SJCRH30 (cell line): Measurements from ENCODE around the gene ACVR2A. TPM values are rescaled to one million over a fixed set of nuclear protein-coding genes. Genes with fewer than 3 reads are reported as not detected.

Experiments used
- DNase-seq, 2 experiments: peaks; one replicate each; pipeline ENCODE4 v3.0.0-alpha.2; 2015 to 2020
- H3K27ac ChIP-seq: fragments of 250-450 bp; sonication (Bioruptor Pico); 2 replicates; pipeline ENCODE4 v1.5.1; 2020; ENCODE audit warnings: mild to moderate bottlenecking, moderate library complexity
- H3K27me3 ChIP-seq: fragments of 250-450 bp; sonication (Bioruptor Pico); 2 replicates; pipeline ENCODE4 v1.5.1; 2020; ENCODE audit warnings: mild to moderate bottlenecking, moderate library complexity
- H3K36me3 ChIP-seq: fragments of 250-450 bp; sonication (Bioruptor Pico); 2 replicates; pipeline ENCODE4 v1.5.1; 2020; ENCODE audit warnings: mild to moderate bottlenecking, moderate library complexity
- H3K4me1 ChIP-seq: fragments of 250-450 bp; sonication (Bioruptor Pico); 2 replicates; pipeline ENCODE4 v1.5.1; 2020; ENCODE audit warnings: mild to moderate bottlenecking, moderate library complexity
- H3K4me3 ChIP-seq: fragments of 250-450 bp; sonication (Bioruptor Pico); 2 replicates; pipeline ENCODE4 v1.5.1; 2020; ENCODE audit warnings: mild to moderate bottlenecking, moderate library complexity
- H3K9me3 ChIP-seq: fragments of 250-450 bp; sonication (Bioruptor Pico); replicated peaks from 2 replicates; pipeline ENCODE4 v1.5.1; 2020; ENCODE audit warnings: mild to moderate bottlenecking, moderate library complexity
- total RNA-seq: library from RNA; depleted of rRNA; stranded (reverse); fragments of >200 nt; shearing (Covaris generic); gene quantifications from 2 replicates; pipeline ENCODE4 v1.2.3, GENCODE V29; 2014

The ACVR2A gene
- total RNA-seq, 1 experiment from 2014 or later = 27.0 TPM

- peaks cover 67% of the 10 kb centered on the region for H3K36me3 ChIP-seq
- H3K4me3 ChIP-seq = no peak overlapping the region
- DNase-seq = no peak
- H3K9me3 ChIP-seq = no peaks in the 10 kb centered on the region
- no peak overlapping the region for H3K27ac ChIP-seq
- H3K27me3 ChIP-seq = no peaks in the 10 kb centered on the region
- H3K4me1 ChIP-seq = no peaks in the 10 kb centered on the region
Measured at GRCh38 chr2:147924647-147925046, 79.8 kb downstream of the ACVR2A start.

GRCh38 chr2:147925886-147926285 lies 81.1 kb downstream of the ACVR2A start:
- H3K9me3 ChIP-seq = no peaks in the 10 kb centered on the region
- peaks cover 66% of the 10 kb centered on the region for H3K36me3 ChIP-seq
- no peak for DNase-seq
- H3K4me3 ChIP-seq = no peak overlapping the region
- no peak overlapping the region for H3K27ac ChIP-seq
- H3K27me3 ChIP-seq = no peaks in the 10 kb centered on the region
- no peaks in the 10 kb centered on the region for H3K4me1 ChIP-seq

- H3K9me3 ChIP-seq = no peaks in the 10 kb centered on the region
- H3K36me3 ChIP-seq = peaks cover 60% of the 10 kb centered on the region
- H3K27ac ChIP-seq = no peak overlapping the region
- H3K4me3 ChIP-seq = no peak overlapping the region
- no peaks in the 10 kb centered on the region for H3K27me3 ChIP-seq
- H3K4me1 ChIP-seq = no peaks in the 10 kb centered on the region
- no peak for DNase-seq
Measured at GRCh38 chr2:147927053-147927588, 82.3 kb downstream of the ACVR2A start.

- peaks cover 23% of the 10 kb centered on the region for H3K36me3 ChIP-seq
- no peaks in the 10 kb centered on the region for H3K27me3 ChIP-seq
- H3K4me3 ChIP-seq = no peak overlapping the region
- H3K9me3 ChIP-seq = no peaks in the 10 kb centered on the region
- DNase-seq = no peak
- no peaks in the 10 kb centered on the region for H3K4me1 ChIP-seq
- H3K27ac ChIP-seq = no peak overlapping the region
Measured at GRCh38 chr2:147933931-147934330, 89.1 kb downstream of the ACVR2A start.

GRCh38 chr2:147934881-147935620 lies 90.2 kb downstream of the ACVR2A start:
- DNase-seq = no peak
- Histone ChIP-seq H3K27ac (no peak overlapping the region), H3K4me3 (no peak overlapping the region), H3K9me3 (no peaks in the 10 kb centered on the region), H3K36me3 (peaks cover 19% of the 10 kb centered on the region), H3K27me3 (no peaks in the 10 kb centered on the region), H3K4me1 (no peaks in the 10 kb centered on the region)

GRCh38 chr2:147937744-147938349 lies 93.0 kb downstream of the ACVR2A start:
- Histone ChIP-seq H3K4me3 (no peak overlapping the region), H3K27me3 (no peaks in the 10 kb centered on the region), H3K36me3 (peaks cover 15% of the 10 kb centered on the region), H3K9me3 (no peaks in the 10 kb centered on the region), H3K27ac (no peak overlapping the region), H3K4me1 (no peaks in the 10 kb centered on the region)
- peak in 1 of 2 experiments; percentile 62 for DNase-seq

- H3K4me3 ChIP-seq = no peak overlapping the region
- H3K27me3 ChIP-seq = no peaks in the 10 kb centered on the region
- no peaks in the 10 kb centered on the region for H3K9me3 ChIP-seq
- H3K36me3 ChIP-seq = peaks cover 11% of the 10 kb centered on the region
- DNase-seq = no peak
- H3K4me1 ChIP-seq = no peaks in the 10 kb centered on the region
- no peak overlapping the region for H3K27ac ChIP-seq
Measured at GRCh38 chr2:147939313-147939712, 94.5 kb downstream of the ACVR2A start.

GRCh38 chr2:147945660-147946059 lies 100.8 kb downstream of the ACVR2A start:
- DNase-seq = peak in 1 of 2 experiments; percentile 20
- no peak overlapping the region for H3K4me3 ChIP-seq
- peaks cover 11% of the 10 kb centered on the region; the same call in 1 of the 2 replicates for H3K36me3 ChIP-seq
- H3K27me3 ChIP-seq = no peaks in the 10 kb centered on the region
- H3K9me3 ChIP-seq = no peaks in the 10 kb centered on the region
- H3K4me1 ChIP-seq = no peaks in the 10 kb centered on the region
- H3K27ac ChIP-seq = no peak overlapping the region

GRCh38 chr2:147952118-147952517 lies 107.3 kb downstream of the ACVR2A start:
- DNase-seq = no peak
- no peaks in the 10 kb centered on the region for H3K9me3 ChIP-seq
- no peak overlapping the region for H3K27ac ChIP-seq
- 0 out of 2 replicates have a peak, but pooled peaks cover 3% of the 10 kb centered on the region for H3K4me1 ChIP-seq
- H3K36me3 ChIP-seq = peaks cover 14% of the 10 kb centered on the region
- H3K27me3 ChIP-seq = no peaks in the 10 kb centered on the region
- no peak overlapping the region for H3K4me3 ChIP-seq

- DNase-seq = no peak
- Histone ChIP-seq H3K27ac (no peak overlapping the region), H3K36me3 (peaks cover 21% of the 10 kb centered on the region), H3K4me3 (no peak overlapping the region), H3K9me3 (peaks cover 4% of the 10 kb centered on the region), H3K27me3 (no peaks in the 10 kb centered on the region), H3K4me1 (no peaks in the 10 kb centered on the region)
Measured at GRCh38 chr2:147968571-147968970, 123.7 kb downstream of the ACVR2A start.

GRCh38 chr2:147976102-147976501 lies 131.3 kb downstream of the ACVR2A start:
- Histone ChIP-seq H3K9me3 (no peaks in the 10 kb centered on the region), H3K27ac (no peak overlapping the region), H3K27me3 (no peaks in the 10 kb centered on the region), H3K4me1 (peaks cover 2% of the 10 kb centered on the region; the same call in 1 of the 2 replicates), H3K4me3 (no peak overlapping the region), H3K36me3 (0 out of 2 replicates have a peak, but pooled peaks cover 7% of the 10 kb centered on the region)
- DNase-seq = no peak

- H3K27ac ChIP-seq = no peak overlapping the region
- H3K27me3 ChIP-seq = no peaks in the 10 kb centered on the region
- H3K9me3 ChIP-seq = no peaks in the 10 kb centered on the region
- DNase-seq = no peak
- H3K4me3 ChIP-seq = no peak overlapping the region
- H3K4me1 ChIP-seq = peaks cover 2% of the 10 kb centered on the region; the same call in 1 of the 2 replicates
- 0 out of 2 replicates have a peak, but pooled peaks cover 6% of the 10 kb centered on the region for H3K36me3 ChIP-seq
Measured at GRCh38 chr2:147977679-147978078, 132.8 kb downstream of the ACVR2A start.
